HepG2 (cell line): Measurements from ENCODE around the gene SSC4D. TPM values are rescaled to one million over a fixed set of nuclear protein-coding genes. Genes with fewer than 3 reads are reported as not detected.
A peak's percentile ranks its signal among the peaks of the same experiment; 100 is the strongest.

ENCODE experiments used
- CENPT ChIP-seq: sonication (generic); formaldehyde crosslinking; IDR thresholded peaks from 2 replicates; pipeline ENCODE4 v1.8.0; 2022; ENCODE audit warnings: low read depth, mild to moderate bottlenecking, moderate library complexity, missing genetic modification reagents
- DPF2 ChIP-seq: sonication (generic); formaldehyde crosslinking; IDR thresholded peaks from 2 replicates; pipeline ENCODE4 v1.4.0; 2020; ENCODE audit warnings: mild to moderate bottlenecking, low read depth, missing genetic modification reagents, borderline replicate concordance
- IRF1 ChIP-seq: sonication (generic); formaldehyde crosslinking; IDR thresholded peaks from 2 replicates; pipeline ENCODE4 v1.4.0; 2020; ENCODE audit warnings: low read depth, mild to moderate bottlenecking, missing genetic modification reagents
- KAT2B ChIP-seq: fragments of 150-350 bp; IDR thresholded peaks from 2 replicates; pipeline ENCODE4 v1.6.1; 2014; ENCODE audit warnings: low read depth, low read length, borderline replicate concordance
- MXD4 ChIP-seq: IDR thresholded peaks from 2 replicates; pipeline ENCODE4 v1.6.1; 2016; ENCODE audit warnings: mild to moderate bottlenecking, missing biosample characterization, missing genetic modification reagents
- NCOA1 ChIP-seq: sonication (generic); formaldehyde crosslinking; IDR thresholded peaks from 2 replicates; pipeline ENCODE4 v1.9.0; 2021; ENCODE audit warnings: missing genetic modification reagents
- NFE2L1 ChIP-seq: sonication (generic); formaldehyde crosslinking; IDR thresholded peaks from 2 replicates; pipeline ENCODE4 v1.4.0; 2020; ENCODE audit warnings: missing genetic modification reagents, mild to moderate bottlenecking, borderline replicate concordance
- RFXANK ChIP-seq: IDR thresholded peaks from 2 replicates; pipeline ENCODE4 v1.6.1; 2016
- SMAD3 ChIP-seq: sonication (generic); formaldehyde crosslinking; IDR thresholded peaks from 2 replicates; pipeline ENCODE4 v1.4.0; 2020; ENCODE audit warnings: missing genetic modification reagents
- TAF15 ChIP-seq: fragments of 200-400 bp; formaldehyde crosslinking; IDR thresholded peaks from one replicate; pipeline ENCODE4 v1.6.1; 2018; ENCODE audit warnings: mild to moderate bottlenecking, low read depth, low read length; ENCODE audit not compliant: poor library complexity, severe bottlenecking
- TMF1 ChIP-seq: sonication (generic); formaldehyde crosslinking; IDR thresholded peaks from 2 replicates; pipeline ENCODE4 v1.8.1; 2022; ENCODE audit warnings: low read depth, missing genetic modification reagents
- ZBTB20 ChIP-seq: sonication (generic); formaldehyde crosslinking; IDR thresholded peaks from 2 replicates; pipeline ENCODE4 v1.8.1; 2023; ENCODE audit warnings: missing genetic modification reagents, low read depth, mild to moderate bottlenecking, borderline replicate concordance
- ZBTB21 ChIP-seq: sonication (generic); formaldehyde crosslinking; IDR thresholded peaks from 2 replicates; pipeline ENCODE4 v1.4.0; 2020; ENCODE audit warnings: missing genetic modification reagents
- ZEB1 ChIP-seq: IDR thresholded peaks from 2 replicates; pipeline ENCODE4 v1.6.1; 2012; ENCODE audit warnings: mild to moderate bottlenecking, low read depth, inconsistent platforms; ENCODE audit not compliant: insufficient replicate concordance
- ZNF17 ChIP-seq: sonication (generic); formaldehyde crosslinking; IDR thresholded peaks from 2 replicates; pipeline ENCODE4 v1.5.0; 2020; ENCODE audit warnings: mild to moderate bottlenecking, missing genetic modification reagents
- ZNF263 ChIP-seq: sonication (generic); formaldehyde crosslinking; IDR thresholded peaks from 2 replicates; pipeline ENCODE4 v1.4.0; 2020; ENCODE audit warnings: missing genetic modification reagents
- ZNF292 ChIP-seq: sonication (generic); formaldehyde crosslinking; IDR thresholded peaks from 2 replicates; pipeline ENCODE4 v1.8.1; 2022; ENCODE audit warnings: mild to moderate bottlenecking, low read depth, missing genetic modification reagents, borderline replicate concordance
- ZNF562 ChIP-seq: sonication (generic); formaldehyde crosslinking; IDR thresholded peaks from 2 replicates; pipeline ENCODE4 v1.8.0; 2022; ENCODE audit warnings: missing genetic modification reagents, borderline replicate concordance
- ZNF768 ChIP-seq: sonication (generic); formaldehyde crosslinking; IDR thresholded peaks from 2 replicates; pipeline ENCODE4 v1.4.0; 2020; ENCODE audit warnings: missing genetic modification reagents
- ZNF775 ChIP-seq: sonication (generic); formaldehyde crosslinking; IDR thresholded peaks from 2 replicates; pipeline ENCODE4 v1.4.0; 2020; ENCODE audit warnings: missing genetic modification reagents, mild to moderate bottlenecking, moderate library complexity, borderline replicate concordance
- polyA plus RNA-seq, 8 experiments: library from polyadenylated mRNA; depleted of rRNA in 3 of 8; stranded (reverse) in 7 of 8; unstranded in 1 of 8; fragments of >200 nt; fragmentation: Illumina TruSeq in 4 of 8; extraction: Trizol in 4 of 8; gene quantifications; 2 replicates each; pipeline versions ENCODE4 v1.2.1 to v1.2.3, GENCODE V29; 2011 to 2016; ENCODE audit warnings: low read depth in 4 of 8, missing spikeins in 1 of 8, mixed read lengths in 1 of 8; ENCODE audit not compliant: insufficient read depth in 1 of 8
- total RNA-seq, 5 experiments: library from RNA; depleted of rRNA; stranded (reverse); fragments of >200 nt; fragmentation: Illumina TruSeq; extraction: Trizol; gene quantifications; 2 replicates each; pipeline ENCODE4 v1.2.3, GENCODE V29; 2016; ENCODE audit warnings: low read depth in 1 of 5
- TF ChIP-seq, protein P1 (sequence below): IDR thresholded peaks from 2 replicates; pipeline ENCODE4 v1.6.1; 2016; ENCODE audit warnings: low read depth
- TF ChIP-seq, protein P2 (sequence below): sonication (generic); formaldehyde crosslinking; IDR thresholded peaks from 2 replicates; pipeline ENCODE4 v1.4.0; 2020; ENCODE audit warnings: missing genetic modification reagents

The SSC4D gene
- total and polyA plus RNA-seq, 2 of the 13 experiments (the other 11 are each of a cell fraction or from before 2014, with no cell fraction given) = 33.3 to 63.8 TPM

DNA sequence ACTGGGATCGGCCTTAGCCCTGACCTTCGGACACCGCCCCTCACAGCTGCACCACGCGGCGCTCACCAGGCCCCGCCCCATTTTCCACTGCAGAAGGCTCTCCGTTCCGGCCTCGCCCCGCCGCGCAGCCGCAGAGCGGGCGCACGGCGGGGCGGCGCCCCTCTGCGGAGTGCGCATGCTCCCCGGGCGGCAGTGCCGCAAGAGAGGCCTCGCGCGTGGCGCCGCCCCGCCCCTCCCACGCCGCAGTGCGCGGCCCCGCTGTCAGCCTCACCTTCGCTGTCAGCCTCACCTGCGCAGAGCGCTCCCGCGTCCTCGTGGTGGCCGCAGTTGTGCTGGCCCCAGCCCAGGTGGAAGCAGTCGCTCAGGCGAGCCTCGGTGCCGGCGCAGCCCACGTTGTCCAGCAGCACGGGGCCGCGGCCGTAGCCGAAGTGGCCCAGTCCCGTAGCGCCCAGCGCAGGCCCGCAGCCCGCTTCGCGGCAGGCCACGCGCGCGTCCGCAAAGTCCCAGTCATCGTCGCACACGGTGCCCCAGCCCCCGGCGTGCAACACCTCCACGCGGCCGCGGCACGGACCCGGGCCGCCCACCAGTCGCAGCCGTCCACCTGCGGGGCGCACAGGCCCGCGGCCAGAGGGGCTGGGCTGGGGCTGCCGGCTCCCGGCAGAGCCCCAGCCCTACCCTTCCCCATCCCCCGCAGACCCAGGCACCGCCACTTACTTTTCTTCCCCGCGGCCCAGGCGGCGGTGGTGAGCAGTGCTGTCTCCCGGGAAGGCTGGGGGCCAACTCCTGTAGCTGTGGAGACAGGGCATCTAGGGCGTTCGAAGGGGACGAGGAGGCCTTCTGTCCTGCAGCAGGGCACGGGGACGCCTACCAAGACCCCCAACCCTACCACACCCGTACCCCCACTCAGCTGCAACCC lies 16.1 kb downstream of the SSC4D start (continued):
- TF ChIP-seq IRF1 (CRISPR knock-in tag) (0 out of 2 replicates have a peak, but pooled peaks have one; percentile 66), SMAD3 (CRISPR knock-in tag) (no peak), NFE2L1 (CRISPR knock-in tag) (no peak), ZNF775 (CRISPR knock-in tag) (no peak), ZBTB21 (CRISPR knock-in tag) (no peak), ZNF17 (CRISPR knock-in tag) (no peak), ZNF768 (CRISPR knock-in tag) (peak; percentile 72; the same call in 1 of the 2 replicates), MXD4 (CRISPR knock-in tag) (peak; percentile 79; the same call in 1 of the 2 replicates), ZNF292 (CRISPR knock-in tag) (no peak), TMF1 (CRISPR knock-in tag) (peak; percentile 94), KAT2B (no peak), TAF15 (no peak), ZNF263 (CRISPR knock-in tag) (no peak), CENPT (CRISPR knock-in tag) (peak; percentile 89), ZNF562 (no peak), RFXANK (peak; percentile 39; the same call in 1 of the 2 replicates), ZBTB20 (CRISPR knock-in tag) (0 out of 2 replicates have a peak, but pooled peaks have one; percentile 26), ZEB1 (no peak), DPF2 (CRISPR knock-in tag) (no peak), NCOA1 (CRISPR knock-in tag) (peak; percentile 90; the same call in 1 of the 2 replicates)
- TF ChIP-seq, protein P1, sequence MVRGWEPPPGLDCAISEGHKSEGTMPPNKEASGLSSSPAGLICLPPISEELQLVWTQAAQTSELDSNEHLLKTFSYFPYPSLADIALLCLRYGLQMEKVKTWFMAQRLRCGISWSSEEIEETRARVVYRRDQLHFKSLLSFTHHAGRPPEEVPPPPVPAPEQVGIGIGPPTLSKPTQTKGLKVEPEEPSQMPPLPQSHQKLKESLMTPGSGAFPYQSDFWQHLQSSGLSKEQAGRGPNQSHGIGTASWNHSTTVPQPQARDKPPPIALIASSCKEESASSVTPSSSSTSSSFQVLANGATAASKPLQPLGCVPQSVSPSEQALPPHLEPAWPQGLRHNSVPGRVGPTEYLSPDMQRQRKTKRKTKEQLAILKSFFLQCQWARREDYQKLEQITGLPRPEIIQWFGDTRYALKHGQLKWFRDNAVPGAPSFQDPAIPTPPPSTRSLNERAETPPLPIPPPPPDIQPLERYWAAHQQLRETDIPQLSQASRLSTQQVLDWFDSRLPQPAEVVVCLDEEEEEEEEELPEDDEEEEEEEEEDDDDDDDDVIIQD (CRISPR knock-in tag) = no peak
- TF ChIP-seq, protein P2, sequence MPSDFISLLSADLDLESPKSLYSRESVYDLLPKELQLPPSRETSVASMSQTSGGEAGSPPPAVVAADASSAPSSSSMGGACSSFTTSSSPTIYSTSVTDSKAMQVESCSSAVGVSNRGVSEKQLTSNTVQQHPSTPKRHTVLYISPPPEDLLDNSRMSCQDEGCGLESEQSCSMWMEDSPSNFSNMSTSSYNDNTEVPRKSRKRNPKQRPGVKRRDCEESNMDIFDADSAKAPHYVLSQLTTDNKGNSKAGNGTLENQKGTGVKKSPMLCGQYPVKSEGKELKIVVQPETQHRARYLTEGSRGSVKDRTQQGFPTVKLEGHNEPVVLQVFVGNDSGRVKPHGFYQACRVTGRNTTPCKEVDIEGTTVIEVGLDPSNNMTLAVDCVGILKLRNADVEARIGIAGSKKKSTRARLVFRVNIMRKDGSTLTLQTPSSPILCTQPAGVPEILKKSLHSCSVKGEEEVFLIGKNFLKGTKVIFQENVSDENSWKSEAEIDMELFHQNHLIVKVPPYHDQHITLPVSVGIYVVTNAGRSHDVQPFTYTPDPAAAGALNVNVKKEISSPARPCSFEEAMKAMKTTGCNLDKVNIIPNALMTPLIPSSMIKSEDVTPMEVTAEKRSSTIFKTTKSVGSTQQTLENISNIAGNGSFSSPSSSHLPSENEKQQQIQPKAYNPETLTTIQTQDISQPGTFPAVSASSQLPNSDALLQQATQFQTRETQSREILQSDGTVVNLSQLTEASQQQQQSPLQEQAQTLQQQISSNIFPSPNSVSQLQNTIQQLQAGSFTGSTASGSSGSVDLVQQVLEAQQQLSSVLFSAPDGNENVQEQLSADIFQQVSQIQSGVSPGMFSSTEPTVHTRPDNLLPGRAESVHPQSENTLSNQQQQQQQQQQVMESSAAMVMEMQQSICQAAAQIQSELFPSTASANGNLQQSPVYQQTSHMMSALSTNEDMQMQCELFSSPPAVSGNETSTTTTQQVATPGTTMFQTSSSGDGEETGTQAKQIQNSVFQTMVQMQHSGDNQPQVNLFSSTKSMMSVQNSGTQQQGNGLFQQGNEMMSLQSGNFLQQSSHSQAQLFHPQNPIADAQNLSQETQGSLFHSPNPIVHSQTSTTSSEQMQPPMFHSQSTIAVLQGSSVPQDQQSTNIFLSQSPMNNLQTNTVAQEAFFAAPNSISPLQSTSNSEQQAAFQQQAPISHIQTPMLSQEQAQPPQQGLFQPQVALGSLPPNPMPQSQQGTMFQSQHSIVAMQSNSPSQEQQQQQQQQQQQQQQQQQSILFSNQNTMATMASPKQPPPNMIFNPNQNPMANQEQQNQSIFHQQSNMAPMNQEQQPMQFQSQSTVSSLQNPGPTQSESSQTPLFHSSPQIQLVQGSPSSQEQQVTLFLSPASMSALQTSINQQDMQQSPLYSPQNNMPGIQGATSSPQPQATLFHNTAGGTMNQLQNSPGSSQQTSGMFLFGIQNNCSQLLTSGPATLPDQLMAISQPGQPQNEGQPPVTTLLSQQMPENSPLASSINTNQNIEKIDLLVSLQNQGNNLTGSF (CRISPR knock-in tag) = peak; percentile 65; the same call in 1 of the 2 replicates
